ENCODE data around the gene DNM3.

Gene DNM3

DNA sequence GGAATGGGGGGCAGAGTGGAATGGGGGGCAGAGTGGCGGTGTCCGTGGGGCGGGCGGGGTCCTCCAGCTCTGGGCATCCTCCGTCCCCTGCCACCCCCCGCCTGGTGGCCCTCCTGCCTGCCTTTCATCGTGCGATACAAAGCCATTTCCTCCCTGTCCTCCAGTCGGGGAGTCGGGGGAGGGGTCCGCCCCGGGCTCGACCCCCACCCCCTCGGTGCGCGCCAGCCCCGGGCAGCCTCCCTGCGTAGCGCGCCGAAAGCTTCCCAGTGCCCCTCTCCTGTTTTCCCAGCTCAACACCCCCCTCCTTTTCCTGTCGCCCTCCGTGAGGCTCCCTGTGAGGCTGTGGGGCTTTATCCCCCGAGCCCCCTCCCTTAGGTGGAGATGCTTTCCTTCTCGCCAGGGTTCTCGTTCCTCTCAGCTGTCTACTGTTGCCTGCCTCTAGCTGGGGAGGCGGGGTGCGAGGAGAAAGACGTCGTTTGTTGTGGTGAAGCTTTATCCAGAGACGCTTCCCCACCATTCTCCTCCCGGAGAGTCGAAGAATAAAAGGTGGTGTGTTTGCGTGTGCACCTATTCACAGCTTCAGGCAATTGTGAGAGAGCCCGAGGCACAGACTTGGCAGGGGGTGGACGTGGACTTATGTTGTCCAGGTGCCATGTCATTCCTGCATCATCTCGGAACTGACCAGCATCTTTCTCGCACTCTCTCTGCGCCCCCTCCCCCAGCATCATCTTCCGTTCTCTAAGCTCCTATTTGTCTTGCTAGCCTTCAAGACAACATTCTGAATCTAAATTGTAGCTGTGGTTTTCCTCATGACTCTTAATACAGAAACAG is 848 bp downstream of the DNM3 start:
- peaks cover 39% of the 10 kb centered on the region for H3K27me3 Mint-ChIP-seq (ENCODE audit: low read depth)
- peak overlapping the region in 1 of 3 experiments; percentile 37 for H3K27ac Mint-ChIP-seq
- peaks cover 11% of the 10 kb centered on the region for H3K4me1 Mint-ChIP-seq
- no peaks in the 10 kb centered on the region for H3K36me3 Mint-ChIP-seq (ENCODE audit: low read depth)
- TF ChIP-seq, protein P1, sequence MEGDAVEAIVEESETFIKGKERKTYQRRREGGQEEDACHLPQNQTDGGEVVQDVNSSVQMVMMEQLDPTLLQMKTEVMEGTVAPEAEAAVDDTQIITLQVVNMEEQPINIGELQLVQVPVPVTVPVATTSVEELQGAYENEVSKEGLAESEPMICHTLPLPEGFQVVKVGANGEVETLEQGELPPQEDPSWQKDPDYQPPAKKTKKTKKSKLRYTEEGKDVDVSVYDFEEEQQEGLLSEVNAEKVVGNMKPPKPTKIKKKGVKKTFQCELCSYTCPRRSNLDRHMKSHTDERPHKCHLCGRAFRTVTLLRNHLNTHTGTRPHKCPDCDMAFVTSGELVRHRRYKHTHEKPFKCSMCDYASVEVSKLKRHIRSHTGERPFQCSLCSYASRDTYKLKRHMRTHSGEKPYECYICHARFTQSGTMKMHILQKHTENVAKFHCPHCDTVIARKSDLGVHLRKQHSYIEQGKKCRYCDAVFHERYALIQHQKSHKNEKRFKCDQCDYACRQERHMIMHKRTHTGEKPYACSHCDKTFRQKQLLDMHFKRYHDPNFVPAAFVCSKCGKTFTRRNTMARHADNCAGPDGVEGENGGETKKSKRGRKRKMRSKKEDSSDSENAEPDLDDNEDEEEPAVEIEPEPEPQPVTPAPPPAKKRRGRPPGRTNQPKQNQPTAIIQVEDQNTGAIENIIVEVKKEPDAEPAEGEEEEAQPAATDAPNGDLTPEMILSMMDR (IDR thresholded peaks at IDR 0.05; ENCODE audit: unreplicated experiment in 3 of 3), result no peak
- H3K9me3 Mint-ChIP-seq, result no peaks in the 10 kb centered on the region
- peak overlapping the region; percentile 89 to 93 (median 91) for H3K4me3 Mint-ChIP-seq

DNA sequence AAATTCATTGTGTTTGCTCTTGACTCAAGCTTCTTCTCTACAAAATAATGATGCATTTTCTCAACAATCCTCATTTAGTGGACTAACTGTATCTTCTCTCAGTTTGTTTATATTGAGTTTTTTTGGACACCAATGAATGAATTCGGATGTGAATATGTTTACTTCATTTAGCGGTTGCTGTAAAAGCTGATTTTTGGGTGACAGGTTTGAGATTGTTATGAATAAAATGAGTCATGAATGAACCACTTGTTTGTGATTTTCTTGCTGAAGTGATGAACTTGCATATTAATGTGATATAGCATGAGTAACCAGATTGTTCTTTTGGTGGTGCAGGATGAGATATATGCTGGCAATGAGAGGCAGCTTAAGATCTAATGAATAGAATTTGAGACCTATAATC is 3.1 kb downstream of the DNM3 start:
- Mint-ChIP-seq H3K36me3 (ENCODE audit: low read depth) (no peaks in the 10 kb centered on the region), H3K27ac (no peak overlapping the region), H3K9me3 (no peaks in the 10 kb centered on the region), H3K27me3 (ENCODE audit: low read depth) (peaks cover 39% of the 10 kb centered on the region), H3K4me3 (peak overlapping the region in 2 of 3 experiments; percentile 5 to 35), H3K4me1 (peaks cover 17% of the 10 kb centered on the region)
- TF ChIP-seq, protein P1 (IDR thresholded peaks at IDR 0.05; ENCODE audit: unreplicated experiment in 3 of 3), result no peak

DNA sequence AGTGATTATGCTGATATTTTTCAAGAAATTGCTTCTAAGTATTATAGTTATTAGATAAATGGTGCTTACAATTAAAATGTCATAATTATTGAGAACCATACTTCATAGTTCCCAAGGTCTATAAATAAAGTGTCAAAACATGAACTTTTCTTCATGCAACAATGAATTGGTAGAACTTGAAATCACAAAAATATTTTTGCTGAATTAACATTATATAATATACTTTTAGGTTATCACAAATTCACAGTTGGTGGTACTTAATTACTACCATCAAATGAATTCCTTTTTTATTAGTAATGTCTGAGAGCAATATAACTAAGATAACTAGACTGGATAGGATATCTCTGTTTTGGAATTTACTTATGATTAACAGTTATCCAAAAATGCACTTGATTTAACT is 4.7 kb downstream of the DNM3 start:
- Mint-ChIP-seq H3K27me3 (ENCODE audit: low read depth) (peaks cover 27% of the 10 kb centered on the region), H3K4me3 (no peak overlapping the region), H3K4me1 (peaks cover 12% of the 10 kb centered on the region), H3K9me3 (no peaks in the 10 kb centered on the region), H3K36me3 (ENCODE audit: low read depth) (no peaks in the 10 kb centered on the region), H3K27ac (no peak overlapping the region)
- TF ChIP-seq, protein P1 (IDR thresholded peaks at IDR 0.05; ENCODE audit: unreplicated experiment in 3 of 3), result no peak

DNA sequence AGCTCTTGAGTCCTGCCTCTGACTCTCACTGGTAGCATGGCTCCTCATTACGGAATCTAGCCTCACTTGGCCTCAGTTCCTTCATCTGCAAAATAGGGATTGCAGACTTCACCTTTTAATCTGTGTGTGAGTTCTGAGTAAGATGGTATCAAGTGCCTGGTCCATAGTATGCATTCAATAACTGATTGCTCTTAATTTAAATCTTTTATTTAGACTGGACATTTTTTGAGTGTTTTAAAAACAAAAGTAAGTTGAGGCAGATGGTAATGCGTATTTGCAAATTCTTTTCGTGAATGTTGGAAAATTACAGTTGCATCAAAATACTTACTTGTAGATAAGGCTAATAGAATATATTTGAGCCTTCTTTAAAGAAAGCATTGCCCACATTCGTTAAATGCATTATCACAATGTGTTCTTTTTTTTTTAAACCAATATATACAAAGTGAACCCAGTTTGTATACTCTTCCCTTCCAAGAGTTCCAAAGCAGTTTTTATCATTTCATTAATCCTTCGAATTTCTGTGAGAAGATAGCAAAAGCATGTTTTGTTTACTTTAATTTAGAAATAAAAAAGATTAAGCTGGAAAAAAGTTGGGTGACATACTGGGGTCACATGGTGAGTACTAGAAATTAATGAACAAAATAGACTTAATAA is 8.1 kb downstream of the DNM3 start:
- Mint-ChIP-seq H3K9me3 (no peaks in the 10 kb centered on the region), H3K36me3 (ENCODE audit: low read depth) (no peaks in the 10 kb centered on the region), H3K4me3 (no peak overlapping the region), H3K27ac (no peak overlapping the region), H3K27me3 (ENCODE audit: low read depth) (peaks cover 4% of the 10 kb centered on the region), H3K4me1 (peaks cover 5% of the 10 kb centered on the region)
- TF ChIP-seq, protein P1 (IDR thresholded peaks at IDR 0.05; ENCODE audit: unreplicated experiment in 3 of 3), result no peak

DNA sequence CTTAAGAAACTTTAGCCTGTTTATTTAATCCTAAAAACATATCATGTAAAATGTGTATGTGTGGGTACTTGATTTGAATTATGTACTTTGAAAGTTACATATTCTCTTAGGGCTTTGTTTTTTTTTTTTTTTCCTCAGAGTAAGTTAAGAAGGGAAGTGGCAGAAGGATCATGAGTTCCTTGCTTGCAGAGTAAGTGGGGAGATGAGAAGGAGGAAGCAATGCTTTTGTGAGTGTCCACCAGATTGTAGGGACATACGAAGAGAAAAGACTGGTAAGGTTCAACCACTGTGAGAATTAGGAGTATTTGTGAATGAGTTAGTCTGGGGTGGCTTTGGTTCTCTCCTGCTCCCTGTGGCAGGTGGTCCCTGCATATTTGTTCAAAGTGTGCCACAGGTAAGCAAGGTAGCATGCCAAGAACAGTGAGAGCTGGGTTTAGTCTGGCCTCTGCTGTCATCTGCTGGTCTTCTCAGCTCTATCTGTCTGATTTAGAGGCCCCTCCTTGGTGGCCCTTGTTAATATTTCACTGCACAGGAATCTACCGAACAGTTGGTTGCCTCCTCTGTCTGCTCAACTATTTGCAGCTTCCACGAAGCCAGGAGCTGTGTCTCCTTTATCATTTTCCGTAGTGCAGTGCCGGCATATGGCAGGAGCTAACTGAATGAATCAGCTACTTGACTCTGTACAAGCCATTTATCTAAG is 9.5 kb downstream of the DNM3 start:
- H3K4me1 Mint-ChIP-seq, result peaks cover 5% of the 10 kb centered on the region
- H3K4me3 Mint-ChIP-seq, result no peak overlapping the region
- no peaks in the 10 kb centered on the region for H3K27me3 Mint-ChIP-seq (ENCODE audit: low read depth)
- TF ChIP-seq, protein P1 (IDR thresholded peaks at IDR 0.05; ENCODE audit: unreplicated experiment in 3 of 3), result no peak
- H3K36me3 Mint-ChIP-seq (ENCODE audit: low read depth), result no peaks in the 10 kb centered on the region
- peak overlapping the region; percentile 80 to 89 (median 84) for H3K27ac Mint-ChIP-seq
- H3K9me3 Mint-ChIP-seq, result no peaks in the 10 kb centered on the region
